Measurements from ENCODE around the gene ATP10A. TPM values are rescaled to one million over a fixed set of nuclear protein-coding genes. Genes with fewer than 3 reads are reported as not detected.

ATP10A gene
- polyA plus RNA-seq, 1 of the 3 experiments (the other 2 are of a cell fraction) = not detected

GRCh38 chr15:25770031-25770430 lies 93.1 kb downstream of the ATP10A start (continued):
- TF ChIP-seq SIN3A (IDR thresholded peaks at IDR 0.05; ENCODE audit: borderline replicate concordance, low read depth, low read length) = no peak
- no peak for TF ChIP-seq RAD21 (IDR thresholded peaks at IDR 0.05; ENCODE audit: low read length)

GRCh38 chr15:25768271-25768670 lies 94.9 kb downstream of the ATP10A start:
- Histone ChIP-seq H3K9me2 (no peaks in the 10 kb centered on the region), H3K4me3 (ENCODE audit: low read depth in 2 of 2, low read length in 1 of 2) (no peak overlapping the region), H3K9me3 (no peaks in the 10 kb centered on the region), H3K79me2 (ENCODE audit: insufficient read depth) (no peaks in the 10 kb centered on the region), H3K4me2 (no peak overlapping the region), H3K4me1 (ENCODE audit: control insufficient read depth in 1 of 2, insufficient read depth in 2 of 2, low read depth in 1 of 2, low read length in 1 of 2) (no peaks in the 10 kb centered on the region; a peak in 1 of 4 replicates), H3K27ac (ENCODE audit: low read depth in 2 of 2, low read length in 1 of 2) (no peak overlapping the region), H4K20me1 (ENCODE audit: insufficient read depth) (no peaks in the 10 kb centered on the region), H3K36me3 (replicated peaks in 1 of 2; ENCODE audit: control insufficient read depth in 1 of 2, insufficient read depth in 2 of 2, low read length in 1 of 2) (no peaks in the 10 kb centered on the region), H3F3A (replicated peaks; ENCODE audit: insufficient read depth) (no peaks in the 10 kb centered on the region), H3K9ac (no peak overlapping the region), H3K27me3 (ENCODE audit: insufficient read depth) (no peaks in the 10 kb centered on the region), H2AFZ (ENCODE audit: low read depth) (no peak overlapping the region)
- TF ChIP-seq PBX3 (IDR thresholded peaks at IDR 0.05) (no peak), USF1 (IDR thresholded peaks at IDR 0.05; ENCODE audit: borderline replicate concordance, low read depth) (no peak)
- ChIA-PET POLR2A (no interaction called here), CTCF (no interaction called here)
- no peak for DNase-seq
- 58% methylated on average over 1 of the region's 1 CpG for WGBS (ENCODE audit: low lambda C conversion rate)

- WGBS (ENCODE audit: low lambda C conversion rate) = 52% methylated on average over 8 of the region's 13 CpGs
- H3K9me3 ChIP-seq = no peaks in the 10 kb centered on the region
- no peak overlapping the region for H2AFZ ChIP-seq (ENCODE audit: low read depth)
- H3K79me2 ChIP-seq (ENCODE audit: insufficient read depth) = no peaks in the 10 kb centered on the region
- no peaks in the 10 kb centered on the region for H3K9me2 ChIP-seq
- H4K20me1 ChIP-seq (ENCODE audit: insufficient read depth) = no peaks in the 10 kb centered on the region
- no peaks in the 10 kb centered on the region for H3K27me3 ChIP-seq (ENCODE audit: insufficient read depth)
- POLR2A ChIA-PET = no interaction called here
- H3K36me3 ChIP-seq (replicated peaks in 1 of 2; ENCODE audit: control insufficient read depth in 1 of 2, insufficient read depth in 2 of 2, low read length in 1 of 2) = no peaks in the 10 kb centered on the region
- H3K4me3 ChIP-seq (ENCODE audit: low read depth in 2 of 2, low read length in 1 of 2) = no peak overlapping the region
- H3K27ac ChIP-seq (ENCODE audit: low read depth in 2 of 2, low read length in 1 of 2) = no peak overlapping the region
- H3F3A ChIP-seq (replicated peaks; ENCODE audit: insufficient read depth) = no peaks in the 10 kb centered on the region
- TF ChIP-seq RAD21 (IDR thresholded peaks at IDR 0.05; ENCODE audit: low read length) (no peak), TAF1 (IDR thresholded peaks at IDR 0.05; ENCODE audit: borderline replicate concordance, low read depth, low read length) (no peak), MAX (IDR thresholded peaks at IDR 0.05; ENCODE audit: low read depth) (no peak), FOXM1 (IDR thresholded peaks at IDR 0.05; ENCODE audit: low read depth) (no peak), REST (IDR thresholded peaks at IDR 0.05; ENCODE audit: low read depth, low read length) (no peak), CTCF (IDR thresholded peaks at IDR 0.05) (no peak), SMC3 (IDR thresholded peaks at IDR 0.05; ENCODE audit: low read depth, low read length) (no peak), JUND (IDR thresholded peaks at IDR 0.05) (no peak)
- no peak overlapping the region for H3K9ac ChIP-seq
- CTCF ChIA-PET = no interaction called here
- no peak for DNase-seq
- no peaks in the 10 kb centered on the region; a peak in 1 of 4 replicates for H3K4me1 ChIP-seq (ENCODE audit: control insufficient read depth in 1 of 2, insufficient read depth in 2 of 2, low read depth in 1 of 2, low read length in 1 of 2)
- no peak overlapping the region for H3K4me2 ChIP-seq
These were observed 95.6 kb downstream of the ATP10A start for GRCh38 chr15:25767356-25768151.
